ENCODE results near the gene UBE2C.
"Not testable (repeated sequence)": the region's sequence is repeated elsewhere in the genome, so short reads cannot be mapped to it uniquely, and the experiment has no call there.

The UBE2C gene

GRCh38 chr20:45812157-45813005 lies at the start of gene UBE2C:
TSS of gene UBE2C (plus strand) at chr20:45812644. CDS start at chr20:45812696, 52 bp downstream.
- DNase-seq (ENCODE audit: low read depth in 2 of 2) = peak; percentile 86 to 92

- not testable (repeated sequence) for DNase-seq (ENCODE audit: low read depth in 2 of 2)
Measured at GRCh38 chr20:45764618-45765282, 47.7 kb upstream of the UBE2C start.

- no peak for DNase-seq (ENCODE audit: low read depth in 2 of 2)
Measured at GRCh38 chr20:45765307-45765875, 47.1 kb upstream of the UBE2C start.

GRCh38 chr20:45765980-45766379 lies 46.5 kb upstream of the UBE2C start:
- DNase-seq (ENCODE audit: low read depth in 2 of 2) = no peak

- no peak for DNase-seq (ENCODE audit: low read depth in 2 of 2)
Measured at GRCh38 chr20:45768479-45768878, 44.0 kb upstream of the UBE2C start.

- DNase-seq (ENCODE audit: low read depth in 2 of 2) = peak; percentile 49 to 62
Measured at GRCh38 chr20:45771182-45771759, 41.2 kb upstream of the UBE2C start.

GRCh38 chr20:45772693-45773092 lies 39.8 kb upstream of the UBE2C start:
- no peak for DNase-seq (ENCODE audit: low read depth in 2 of 2)

GRCh38 chr20:45774945-45775344 lies 37.5 kb upstream of the UBE2C start:
- DNase-seq (ENCODE audit: low read depth in 2 of 2) = no peak

- DNase-seq (ENCODE audit: low read depth in 2 of 2) = no peak
Measured at GRCh38 chr20:45775411-45775810, 37.0 kb upstream of the UBE2C start.

- DNase-seq (ENCODE audit: low read depth in 2 of 2) = no peak
Measured at GRCh38 chr20:45776931-45777330, 35.5 kb upstream of the UBE2C start.

GRCh38 chr20:45779011-45779915 lies 33.2 kb upstream of the UBE2C start:
- no peak for DNase-seq (ENCODE audit: low read depth in 2 of 2)

GRCh38 chr20:45780159-45780558 lies 32.3 kb upstream of the UBE2C start:
- DNase-seq (ENCODE audit: low read depth in 2 of 2) = no peak

GRCh38 chr20:45781391-45781931 lies 31.0 kb upstream of the UBE2C start:
- DNase-seq (ENCODE audit: low read depth in 2 of 2) = no peak

GRCh38 chr20:45782890-45783289 lies 29.6 kb upstream of the UBE2C start:
- DNase-seq (ENCODE audit: low read depth in 2 of 2) = no peak

- no peak for DNase-seq (ENCODE audit: low read depth in 2 of 2)
Measured at GRCh38 chr20:45783656-45784294, 28.7 kb upstream of the UBE2C start.

GRCh38 chr20:45788351-45788750 lies 24.1 kb upstream of the UBE2C start:
- no peak for DNase-seq (ENCODE audit: low read depth in 2 of 2)

GRCh38 chr20:45792317-45793118 lies 19.9 kb upstream of the UBE2C start:
- no peak for DNase-seq (ENCODE audit: low read depth in 2 of 2)

- DNase-seq (ENCODE audit: low read depth in 2 of 2) = no peak
Measured at GRCh38 chr20:45796337-45797065, 15.9 kb upstream of the UBE2C start.

- DNase-seq (ENCODE audit: low read depth in 2 of 2) = not testable (repeated sequence)
Measured at GRCh38 chr20:45797510-45797909, 14.9 kb upstream of the UBE2C start.

Measured in stimulated activated CD8-positive, alpha-beta memory T cell treated with anti-CD3 and anti-CD28 coated beads, Interleukin-2, amount 100 ng/mL, for 48 hours (primary cell).